Activated CD8-positive, alpha-beta memory T cell treated with anti-CD3 and anti-CD28 coated beads for 48 hours (primary cell): Measurements from ENCODE around the gene WDR43.

Experiments
- DNase-seq, 3 experiments: peaks; one replicate each; pipeline ENCODE4 v3.0.0-alpha.2; 2020; ENCODE audit warnings: low read depth in 2 of 3, low spot score in 2 of 3

Gene WDR43

DNA sequence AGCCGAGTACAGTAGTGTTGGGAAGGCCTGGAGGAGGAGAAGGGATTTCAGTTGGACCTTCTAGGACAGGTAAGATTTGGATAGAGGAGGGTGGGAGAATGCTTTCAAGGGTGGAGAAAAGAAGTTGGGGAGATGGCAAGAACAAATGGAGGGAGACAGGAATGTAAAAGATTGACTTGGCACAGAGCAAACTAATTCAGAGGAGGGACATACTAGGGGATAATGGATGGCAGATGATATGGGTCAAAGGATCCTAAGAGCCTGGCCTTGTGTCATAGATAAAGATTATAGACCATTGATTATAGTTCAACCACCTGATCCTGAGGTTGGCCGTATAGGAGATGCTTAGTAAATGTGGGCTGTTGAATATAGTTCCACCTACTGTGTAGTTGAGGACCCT, 12.4 kb downstream of the WDR43 start:
- DNase-seq: no peak

DNA sequence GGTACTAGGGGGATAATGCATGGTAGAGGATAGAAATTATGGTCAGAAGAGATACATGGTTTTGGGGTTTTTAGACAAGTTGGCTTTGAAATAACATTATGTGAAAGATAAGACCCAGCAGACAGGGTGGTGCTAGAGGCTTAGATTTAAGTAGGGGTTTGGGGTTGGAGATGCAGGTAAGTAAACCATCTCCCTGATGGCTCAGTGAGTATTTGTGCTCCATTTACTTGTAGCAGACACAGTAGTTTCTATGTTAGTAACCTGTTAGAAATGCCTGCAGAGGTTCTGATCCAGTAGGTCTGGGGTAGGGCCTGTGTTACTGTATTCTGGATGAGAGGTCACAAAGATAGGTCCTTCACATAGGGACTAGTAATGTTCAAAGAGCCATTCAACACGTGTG, 13.7 kb downstream of the WDR43 start:
- no peak for DNase-seq

DNA sequence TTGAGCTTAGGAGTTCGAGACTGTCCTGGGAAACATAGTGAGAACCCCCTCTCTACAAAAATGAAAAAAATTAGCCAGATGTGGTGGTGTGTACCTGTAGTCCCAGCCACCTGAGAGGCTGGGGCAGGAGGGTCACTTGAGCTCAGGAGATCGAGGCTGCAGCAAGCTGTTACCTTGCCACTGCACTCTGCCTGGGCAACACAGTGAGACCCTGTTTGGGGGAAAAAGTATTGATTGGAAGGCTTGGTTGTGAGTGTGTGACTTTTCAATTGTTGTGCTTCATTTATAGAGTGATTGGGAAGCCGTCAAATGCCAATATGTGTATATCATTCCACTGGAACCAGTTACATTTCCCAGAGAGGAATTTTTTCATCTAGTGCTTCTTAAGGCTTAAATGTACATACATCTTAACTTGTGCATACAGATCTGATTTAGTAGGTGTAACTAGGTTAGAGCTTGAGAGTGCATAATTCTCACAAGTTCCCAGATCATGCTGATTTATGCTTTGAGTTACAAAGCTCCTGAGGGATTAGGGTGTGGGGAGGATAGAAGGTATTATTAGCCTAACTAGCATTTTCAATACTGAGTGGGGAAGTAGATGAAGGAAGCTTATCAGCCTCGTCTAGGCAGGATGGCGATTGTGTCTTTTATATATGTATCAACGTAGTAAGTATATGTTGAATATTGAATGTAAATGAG, 15.3 kb downstream of the WDR43 start:
- no peak for DNase-seq

DNA sequence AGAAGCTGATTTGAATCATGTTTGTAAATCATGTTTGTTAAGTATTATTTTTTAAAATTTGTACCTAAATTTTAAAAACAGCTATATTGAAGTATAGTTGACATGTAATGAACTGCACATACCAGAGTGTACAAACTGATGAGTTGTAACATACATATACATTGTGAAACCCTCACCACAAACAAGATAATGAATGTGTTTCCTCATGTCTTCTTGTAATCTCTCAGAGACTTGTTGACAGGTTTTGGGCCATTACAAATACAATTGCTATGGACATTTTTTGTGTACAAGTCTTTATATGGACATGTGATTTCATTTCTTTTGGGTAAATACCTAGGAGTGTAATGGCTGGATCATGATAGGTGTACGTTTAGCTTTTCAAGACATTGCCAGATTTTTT, 21.5 kb downstream of the WDR43 start:
- DNase-seq: no peak

DNA sequence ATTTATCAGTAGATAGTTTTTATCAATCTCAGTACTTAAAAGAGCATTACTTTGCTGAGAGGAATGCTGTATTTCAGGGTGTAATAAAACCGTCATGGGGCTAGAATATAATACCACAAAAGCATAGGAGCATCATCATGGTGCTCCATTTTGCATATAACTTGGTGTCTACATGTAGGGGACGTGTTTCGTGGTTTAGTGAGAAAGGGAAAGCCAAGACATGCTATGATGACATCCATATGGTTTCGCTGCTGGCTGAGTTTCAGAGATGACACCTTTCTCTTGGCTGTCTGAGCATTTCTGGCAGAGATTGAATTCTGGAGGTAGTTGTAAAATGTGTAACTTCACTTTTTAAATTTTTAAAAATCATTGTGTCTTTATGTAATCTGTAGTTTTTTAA, 32.4 kb downstream of the WDR43 start:
- no peak for DNase-seq

DNA sequence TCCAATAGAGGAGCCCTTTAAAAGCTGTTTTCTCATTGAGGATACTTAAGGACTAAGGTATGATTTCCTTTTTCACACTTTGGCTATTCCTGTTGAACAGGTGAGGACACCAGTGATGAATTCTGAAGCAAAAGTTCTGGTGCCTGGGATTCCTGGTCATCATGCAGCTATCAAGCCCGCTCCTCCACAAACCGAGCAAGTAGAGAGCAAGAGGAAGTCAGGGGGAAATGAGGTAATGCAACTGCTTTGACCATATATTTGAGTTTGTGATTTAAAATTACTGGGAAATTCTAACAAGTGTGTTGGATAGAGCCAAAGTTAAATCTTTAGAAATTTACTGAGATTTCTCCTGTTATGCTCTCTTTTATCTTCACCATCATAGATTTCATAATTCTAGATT, 33.0 kb downstream of the WDR43 start:
- no peak for DNase-seq

DNA sequence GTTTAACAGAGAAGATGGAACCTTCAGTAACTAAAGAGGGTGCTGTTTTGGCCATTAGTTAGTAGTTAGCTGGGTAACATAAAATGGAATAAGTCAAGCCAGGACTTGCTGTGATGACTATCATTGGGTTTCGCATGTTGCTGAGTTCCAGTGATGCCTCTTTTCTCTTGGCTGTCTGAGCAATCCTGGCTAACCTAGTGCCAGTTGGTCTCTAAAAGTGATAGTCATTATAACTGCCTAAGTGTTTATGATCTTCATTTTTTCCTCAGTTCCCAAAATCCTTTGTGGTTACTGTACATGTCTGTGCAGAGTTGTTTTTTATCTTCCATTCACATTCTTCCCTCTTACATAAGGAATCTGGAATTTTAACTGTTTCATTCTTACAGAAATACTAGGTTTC, 33.4 kb downstream of the WDR43 start:
- no peak for DNase-seq

DNA sequence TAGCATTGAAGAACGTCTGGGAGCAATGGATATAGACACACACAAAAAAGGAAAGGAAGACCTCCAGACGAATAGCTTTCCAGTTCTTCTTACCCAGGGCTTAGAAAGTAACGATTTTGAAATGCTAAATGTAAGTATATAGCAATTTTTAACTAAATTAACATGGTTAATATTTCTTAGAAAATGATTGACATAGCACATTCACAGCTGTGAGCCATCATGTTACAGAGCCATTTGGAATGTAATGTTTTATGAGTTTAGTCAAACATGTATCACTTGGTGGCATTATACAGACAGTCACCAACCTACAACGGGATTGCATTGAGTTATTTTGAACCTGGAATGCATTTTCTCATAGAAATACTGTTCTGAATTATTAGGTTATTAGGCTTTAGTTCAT, 35.1 kb downstream of the WDR43 start:
- DNase-seq: no peak

DNA sequence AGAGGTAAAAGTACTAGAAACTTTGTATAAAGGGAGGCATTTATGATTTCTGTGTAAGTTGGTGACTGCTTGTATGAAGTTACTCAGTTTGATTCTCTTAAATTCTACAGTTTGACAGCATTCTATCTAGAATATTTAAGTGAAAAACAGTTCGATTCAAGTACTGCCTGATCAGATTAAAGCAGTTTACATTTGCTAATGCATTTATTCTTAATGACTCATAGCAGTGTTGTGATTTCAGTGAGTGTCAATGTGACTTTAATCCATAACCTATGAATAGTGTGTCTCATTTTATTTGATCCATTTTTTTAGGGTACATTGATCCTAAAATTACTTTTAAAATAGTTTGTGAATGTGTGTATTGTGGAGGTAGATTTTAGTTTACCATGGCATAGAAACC, 35.7 kb downstream of the WDR43 start:
- DNase-seq: no peak

DNA sequence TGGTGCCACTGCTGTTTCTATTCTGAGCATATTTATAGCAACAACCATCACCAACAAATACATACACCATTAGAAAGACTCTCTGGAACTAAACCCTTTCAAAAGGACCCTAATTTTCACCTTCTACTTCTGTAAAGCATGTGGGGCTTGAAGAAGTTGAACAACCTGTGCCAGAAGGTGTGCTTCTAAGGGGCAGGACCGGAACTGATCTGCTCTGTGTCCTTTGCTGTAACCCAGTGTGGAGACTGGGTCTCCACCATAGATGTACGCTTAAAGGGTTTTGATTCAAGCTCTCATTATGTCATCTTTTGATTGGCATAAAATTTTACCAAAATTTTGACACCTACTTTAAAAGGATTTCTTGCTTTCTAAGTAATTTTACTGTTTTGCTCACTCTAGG, 40.3 kb downstream of the WDR43 start:
- DNase-seq: no peak

DNA sequence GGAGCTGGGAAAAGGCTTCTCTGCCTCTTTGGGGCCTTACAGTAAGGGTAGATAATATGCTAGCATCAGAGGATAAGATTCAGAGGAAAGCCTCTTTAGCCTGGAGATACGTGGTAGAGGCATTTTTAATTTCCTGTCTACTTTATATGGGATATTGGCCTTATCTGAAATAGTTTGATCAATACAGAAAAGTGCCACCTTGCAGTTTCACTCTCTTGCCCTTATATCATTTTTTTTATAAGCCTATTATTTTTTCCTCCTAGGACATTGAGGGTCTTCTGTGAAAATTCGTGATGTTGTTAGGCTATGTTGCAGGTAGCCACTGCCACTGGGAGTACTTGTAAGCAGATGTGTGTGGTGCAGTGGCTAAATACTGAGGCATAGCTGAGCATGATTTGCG, 46.5 kb downstream of the WDR43 start:
- no peak for DNase-seq

DNA sequence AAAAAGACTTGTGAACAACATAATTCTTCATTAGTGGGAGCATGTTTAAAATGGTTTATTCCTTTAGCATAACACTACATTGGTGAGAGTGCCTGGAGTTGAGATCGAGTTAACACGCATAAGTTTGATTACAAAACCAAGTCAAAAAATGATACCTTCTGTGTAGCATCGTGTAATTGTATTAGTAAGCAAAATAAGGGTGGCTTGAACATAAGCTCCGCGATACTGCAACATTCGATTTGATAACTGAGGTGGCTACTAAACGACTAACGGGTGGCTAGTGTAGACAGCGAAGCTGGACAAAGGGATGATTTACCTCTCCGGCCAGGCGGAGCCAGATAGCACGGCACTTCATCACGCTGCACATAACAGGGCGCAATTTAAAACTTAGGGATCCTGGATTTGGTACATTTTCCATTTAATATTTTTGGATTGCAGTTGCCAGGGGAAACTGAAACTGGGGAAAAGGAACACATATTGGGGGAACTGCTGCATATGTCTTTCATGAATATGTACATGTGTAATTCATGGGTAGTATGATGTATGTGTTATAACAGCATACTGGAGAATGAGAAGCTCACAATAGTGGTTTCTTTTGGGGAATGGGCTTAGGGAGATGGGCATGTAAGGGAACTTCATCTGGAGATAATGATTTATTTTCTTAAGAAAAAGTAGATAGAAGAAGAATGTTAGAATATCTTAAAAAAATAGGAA, 50.2 kb downstream of the WDR43 start:
- no peak for DNase-seq

DNA sequence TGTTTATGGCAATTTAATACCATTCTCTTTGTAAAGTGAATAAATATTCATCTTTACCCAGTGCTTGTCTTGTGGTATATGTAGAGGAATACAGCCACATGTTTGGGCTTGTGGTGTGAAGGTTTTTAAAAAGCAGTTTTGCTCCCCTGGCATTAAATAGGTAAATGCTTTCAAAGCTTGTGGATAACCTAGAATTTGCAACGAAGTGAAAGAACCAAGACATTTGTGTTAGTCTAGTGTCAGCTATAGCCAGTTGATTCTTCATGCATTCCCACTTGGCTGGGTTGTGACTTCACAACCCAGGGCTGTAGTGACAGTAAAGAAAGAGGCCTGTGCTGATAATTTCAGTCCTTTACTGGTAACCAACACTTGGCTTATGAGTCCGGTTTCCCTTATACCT, 53.7 kb downstream of the WDR43 start:
- DNase-seq: no peak

DNA sequence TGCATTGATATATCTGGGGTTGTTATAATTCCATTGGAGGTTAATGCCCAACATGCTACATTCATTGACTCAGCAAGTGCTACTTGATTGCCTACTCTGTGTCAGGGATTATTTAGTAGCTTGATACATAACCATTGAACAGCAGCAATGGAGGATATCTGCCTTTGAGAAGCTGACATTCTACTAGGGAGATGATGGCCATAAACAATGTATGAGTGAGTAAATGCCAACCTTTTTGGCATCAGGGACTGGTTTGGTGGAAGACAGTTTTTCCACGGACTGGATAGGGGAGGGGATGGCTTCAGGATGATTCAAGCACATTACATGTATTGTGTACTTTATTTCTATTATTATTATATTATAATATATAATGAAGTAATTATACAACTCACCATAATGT, 54.7 kb downstream of the WDR43 start:
- no peak for DNase-seq

DNA sequence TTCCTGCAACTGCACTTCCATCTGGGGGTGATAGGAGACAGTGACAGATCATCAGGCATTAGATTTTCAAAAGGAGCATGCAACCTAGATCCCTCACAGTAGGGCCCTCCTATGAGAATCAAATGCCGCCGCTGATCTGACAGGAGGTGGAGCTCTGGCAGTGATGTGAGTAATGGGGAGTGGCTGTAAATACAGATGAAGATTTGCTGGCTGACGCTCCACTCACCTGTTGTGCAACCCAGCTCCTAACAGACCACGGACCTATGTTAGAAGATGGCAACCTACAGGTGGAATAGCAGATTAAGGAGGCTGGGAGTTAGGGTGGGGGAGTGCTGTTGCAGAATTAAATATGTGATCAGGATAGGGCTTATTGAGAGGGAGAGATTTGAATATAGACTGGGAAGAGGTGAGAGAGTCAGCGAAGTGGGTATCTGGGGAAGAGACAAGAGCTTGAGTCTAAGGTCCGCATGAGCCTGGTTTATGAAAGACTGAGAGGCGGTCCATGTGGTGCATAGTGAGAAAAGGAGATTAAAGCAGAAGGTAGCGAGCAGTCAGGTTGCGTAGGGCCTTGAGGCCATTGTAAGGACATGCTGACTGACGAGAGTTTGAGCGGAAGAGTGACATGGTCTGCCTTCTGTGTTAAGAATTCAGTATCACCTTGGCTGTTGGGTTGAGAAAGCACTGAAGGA, 55.3 kb downstream of the WDR43 start:
- no peak for DNase-seq

DNA sequence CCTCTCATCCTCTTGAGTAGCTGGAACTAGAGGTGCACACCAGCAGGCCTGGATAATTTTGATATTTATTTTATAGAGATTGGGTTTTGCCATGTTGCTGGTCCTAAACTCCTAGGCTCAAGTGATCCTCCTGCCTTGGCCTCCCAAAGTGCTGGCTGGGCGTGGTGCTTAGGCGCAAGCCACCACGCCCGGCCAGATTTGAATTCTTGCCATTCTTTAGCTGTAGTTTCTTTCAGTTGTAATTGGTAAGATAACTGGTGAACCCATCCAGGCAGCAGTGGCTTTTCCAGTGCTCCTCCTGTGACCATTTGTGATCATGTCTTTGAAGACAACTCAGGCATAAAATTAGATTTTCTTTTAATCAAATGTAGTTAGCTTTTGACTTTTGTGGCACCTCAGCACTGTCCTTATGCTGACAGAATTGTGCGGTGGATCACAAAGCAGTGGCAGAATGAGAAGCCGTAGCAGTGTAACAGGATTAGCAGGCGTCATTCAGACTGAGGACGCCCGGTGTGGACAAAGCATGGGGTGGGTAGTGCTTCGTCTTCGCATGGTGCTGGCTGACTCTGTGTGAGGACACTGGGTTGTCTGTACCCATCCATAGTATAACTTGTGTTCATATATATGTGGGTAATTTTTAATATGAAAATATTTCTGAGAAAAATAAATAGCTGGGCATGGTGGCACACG, 56.6 kb downstream of the WDR43 start:
- no peak for DNase-seq

DNA sequence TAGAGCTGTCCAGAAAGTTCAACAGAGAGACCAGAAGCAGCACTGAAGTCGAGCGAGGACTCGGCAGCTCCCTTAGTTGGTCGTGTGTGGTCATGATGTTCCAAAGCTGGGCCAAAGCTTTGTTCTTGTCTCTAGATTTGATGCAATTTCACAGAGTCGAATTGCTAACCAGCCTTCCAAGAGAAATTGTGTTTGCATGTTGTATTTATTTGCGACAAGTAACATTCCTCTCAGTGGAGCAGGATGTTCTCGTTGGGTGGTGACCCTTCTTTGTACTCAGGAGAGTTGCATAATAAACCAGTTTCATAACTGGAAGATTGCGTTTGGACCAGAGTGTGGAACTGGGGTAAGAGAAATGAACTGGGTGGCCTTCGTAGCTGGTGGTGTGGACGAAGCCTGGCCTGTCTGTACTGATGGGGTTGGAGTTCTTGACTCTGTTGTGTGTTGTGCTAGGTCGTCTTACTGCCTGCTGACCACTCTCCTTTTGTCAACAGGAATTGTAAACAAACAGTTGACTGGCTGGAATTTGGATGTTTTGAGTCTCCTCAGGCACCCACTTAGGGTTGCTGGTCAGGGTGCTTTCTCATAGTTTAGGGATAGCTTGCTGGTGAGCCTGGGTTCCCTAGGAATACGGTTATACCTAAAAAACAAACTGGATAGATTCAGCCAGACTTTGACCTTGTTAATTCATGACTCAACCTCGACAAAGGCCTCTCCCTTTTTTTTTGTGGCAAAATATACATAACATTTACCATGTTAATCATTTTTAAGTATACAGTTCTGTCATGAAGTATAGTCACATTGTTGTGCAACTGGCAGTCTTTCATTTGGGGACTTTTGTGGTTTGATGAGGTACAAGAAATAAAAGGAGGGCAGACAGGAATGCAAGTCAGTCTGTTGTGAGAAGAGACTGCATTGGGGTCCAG, 57.7 kb downstream of the WDR43 start:
- DNase-seq: no peak

DNA sequence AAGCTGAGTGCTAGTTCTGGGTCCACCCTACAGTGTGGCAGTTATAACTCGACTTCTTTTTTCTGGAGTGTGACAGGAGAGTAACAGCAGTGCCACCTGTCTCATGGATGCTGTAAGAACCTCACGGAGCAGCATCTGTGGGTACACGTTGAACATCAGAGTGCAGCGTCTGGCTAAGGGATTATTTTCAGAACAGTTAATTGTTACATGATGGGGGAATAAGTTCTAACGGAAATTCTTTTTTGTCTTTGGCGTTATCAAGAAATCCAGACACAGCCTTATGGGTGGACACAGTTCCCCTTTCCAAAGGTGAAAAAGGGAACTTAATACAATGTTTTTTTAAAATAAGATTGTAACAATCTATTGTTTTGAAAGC, 58.4 kb downstream of the WDR43 start:
- DNase-seq: no peak

DNA sequence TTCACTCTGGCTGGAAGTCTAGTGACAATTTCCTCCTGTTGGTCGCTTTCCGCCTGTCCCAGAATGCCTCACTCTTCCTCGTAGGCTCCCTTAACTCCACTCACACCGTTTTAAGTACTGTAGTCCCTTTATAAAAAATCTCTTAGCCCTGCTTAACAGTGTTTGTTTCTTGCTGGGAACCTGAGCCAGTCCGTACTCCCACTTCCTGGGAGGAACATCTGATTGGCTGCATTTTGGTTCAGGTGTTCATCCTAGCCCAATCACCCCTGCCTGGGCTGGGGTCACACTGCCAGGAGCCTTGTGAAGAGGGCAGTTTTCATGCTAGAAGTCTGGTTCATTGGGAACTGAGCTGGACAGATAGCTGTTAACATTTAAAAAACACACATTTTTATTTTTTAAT, 61.0 kb downstream of the WDR43 start:
- no peak for DNase-seq

DNA sequence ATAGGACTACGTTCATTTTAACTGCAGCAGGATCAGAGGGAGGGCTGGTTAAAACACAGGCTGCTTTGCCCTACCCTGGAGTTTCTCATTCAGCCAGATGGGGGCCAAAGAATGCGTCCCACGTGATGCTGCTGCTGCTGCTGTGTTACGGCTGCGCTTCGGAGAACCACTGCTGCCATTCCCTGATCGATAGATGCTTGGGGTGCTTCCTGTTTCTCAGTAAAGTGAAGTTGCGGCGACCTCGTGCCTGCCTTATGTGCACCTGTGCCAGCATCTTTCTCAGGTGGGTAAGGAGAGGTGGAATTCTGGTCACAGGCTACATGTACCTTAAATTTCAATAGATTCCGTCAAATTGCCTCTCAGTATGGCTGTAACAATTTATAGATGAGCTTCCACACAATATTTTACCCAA, 62.0 kb downstream of the WDR43 start:
- DNase-seq: peak in 1 of 3 experiments; percentile 12

DNA sequence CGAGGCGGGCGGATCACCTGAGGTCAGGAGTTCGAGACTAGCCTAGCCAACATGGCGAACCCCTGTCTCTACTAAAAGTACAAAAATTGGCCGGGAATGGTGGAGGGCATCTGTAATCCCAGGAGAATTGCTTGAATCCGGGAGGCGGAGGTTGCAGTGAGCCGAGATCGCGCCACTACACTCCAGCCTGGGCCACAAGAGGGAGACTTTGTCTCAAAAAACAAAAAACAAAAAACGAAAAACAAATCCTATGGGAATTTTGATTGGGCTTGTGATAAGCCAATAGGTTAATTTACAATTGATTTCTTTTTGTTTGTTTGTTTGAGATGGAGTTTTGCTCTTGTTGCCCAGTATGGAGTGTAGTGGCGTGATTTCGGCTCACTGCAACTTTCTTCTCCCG, 62.4 kb downstream of the WDR43 start:
- DNase-seq: no peak
